Endothelial cell of umbilical vein (primary cell): ENCODE data around the gene GNG2. TPM values are rescaled to one million over a fixed set of nuclear protein-coding genes. Genes with fewer than 3 reads are reported as not detected.

ENCODE experiments used
- BruUV-seq: library from RNA; stranded (reverse); fragments of 400-500 nt; replicated peaks from 2 replicates; lab custom pipeline; 2021; lab: Mats Ljungman, UMichigan
- CTCF ChIA-PET: fragments of 300-600, 350-600 bp; sonication (Branson Sonifier 250); formaldehyde crosslinking; loops from one replicate; lab custom pipeline; 2021; ENCODE audit warnings: antibody characterized with exemption, inconsistent platforms; lab: Charles Lee
- POLR2A ChIA-PET: fragments of 300-600, 350-600 bp; sonication (Branson Sonifier 250); formaldehyde crosslinking; loops from one replicate; lab custom pipeline; 2021; ENCODE audit warnings: antibody characterized with exemption, inconsistent platforms; lab: Charles Lee
- DNase-seq: peaks from one replicate; pipeline ENCODE4 v3.0.0-alpha.2; 2011; ENCODE audit warnings: low read depth, low spot score
- FAIRE-seq: peaks from 2 replicates; lab custom pipeline; 2011; peaks lifted over from hg19 to GRCh38; lab: Jason Lieb, UNC
- H2AFZ ChIP-seq: 2 replicates; pipeline ENCODE4 v1.6.0; 2012; ENCODE audit warnings: low read depth, low read length, control low read depth, inconsistent platforms
- H3K27ac ChIP-seq: 2 replicates; pipeline ENCODE4 v1.5.1; 2011; ENCODE audit warnings: low read depth, mild to moderate bottlenecking, control low read depth, low read length, moderate library complexity; ENCODE audit not compliant: insufficient read depth
- H3K27me3 ChIP-seq, 2 experiments: 2 replicates each; pipeline versions ENCODE4 v1.6.0 to v1.6.1; 2011; ENCODE audit warnings: low read length in 2 of 2, mixed read lengths in 1 of 2; ENCODE audit not compliant: control insufficient read depth in 2 of 2, insufficient read depth in 2 of 2
- H3K36me3 ChIP-seq, 2 experiments: 2 replicates in 1 of 2; 3 replicates in 1 of 2; pipeline ENCODE4 v1.5.1; 2011; ENCODE audit warnings: low read length in 2 of 2, mild to moderate bottlenecking in 1 of 2, moderate library complexity in 1 of 2; ENCODE audit not compliant: control insufficient read depth in 2 of 2, insufficient read depth in 2 of 2; ENCODE audit errors: extremely low read depth in 1 of 2
- H3K4me1 ChIP-seq: 3 replicates; pipeline ENCODE4 v1.5.1; 2011; ENCODE audit warnings: mild to moderate bottlenecking, low read length; ENCODE audit not compliant: control insufficient read depth, insufficient read depth; ENCODE audit errors: extremely low read depth
- H3K4me2 ChIP-seq: 2 replicates; pipeline ENCODE4 v1.6.1; 2011; ENCODE audit warnings: low read length, control low read depth, mixed read lengths; ENCODE audit not compliant: insufficient read depth
- H3K4me3 ChIP-seq, 3 experiments: fragments of 200-600 bp in 1 of 3; sonication (generic), shearing (Covaris generic) in 1 of 3; replicated peaks in 1 of 3; 2 replicates each; pipeline ENCODE4 v1.5.1; 2011 to 2016; ENCODE audit warnings: control low read depth in 3 of 3, low read length in 3 of 3, mild to moderate bottlenecking in 2 of 3, inconsistent platforms in 1 of 3, low read depth in 1 of 3, moderate library complexity in 1 of 3; ENCODE audit not compliant: insufficient read depth in 1 of 3
- H3K79me2 ChIP-seq: 2 replicates; pipeline ENCODE4 v1.6.0; 2012; ENCODE audit warnings: low read length, inconsistent platforms; ENCODE audit not compliant: control insufficient read depth, insufficient read depth
- H3K9ac ChIP-seq: replicated peaks from 2 replicates; pipeline ENCODE3; 2011; ENCODE audit warnings: low read length, control low read depth; ENCODE audit not compliant: insufficient read depth; ENCODE audit errors: extremely low read depth
- H3K9me1 ChIP-seq: replicated peaks from 3 replicates; pipeline ENCODE4 v1.6.0; 2011; ENCODE audit warnings: mild to moderate bottlenecking, low read length; ENCODE audit not compliant: control insufficient read depth, insufficient read depth; ENCODE audit errors: extremely low read depth
- H3K9me3 ChIP-seq: replicated peaks from 2 replicates; pipeline ENCODE4 v1.5.1; 2012; ENCODE audit warnings: low read length, inconsistent platforms; ENCODE audit not compliant: control insufficient read depth, insufficient read depth
- H4K20me1 ChIP-seq: replicated peaks from 2 replicates; pipeline ENCODE3; 2011; ENCODE audit warnings: mild to moderate bottlenecking, low read length; ENCODE audit not compliant: control insufficient read depth, insufficient read depth; ENCODE audit errors: extremely low read depth
- CTCF ChIP-seq, 2 donors: IDR thresholded peaks; 1 replicate in 1 of 2; 2 replicates in 1 of 2; pipeline ENCODE4 v1.5.1; 2011; ENCODE audit warnings: low read length in 2 of 2, mild to moderate bottlenecking in 2 of 2, moderate library complexity in 2 of 2, control low read depth in 1 of 2, inconsistent platforms in 1 of 2, low read depth in 1 of 2; ENCODE audit not compliant: insufficient read depth in 1 of 2; ENCODE audit errors: extremely low read depth in 1 of 2
- EZH2 ChIP-seq: IDR thresholded peaks from 2 replicates; pipeline ENCODE4 v1.6.1; 2012; ENCODE audit warnings: borderline replicate concordance, low read depth, mild to moderate bottlenecking, moderate library complexity, low read length, inconsistent platforms; ENCODE audit not compliant: severe bottlenecking
- FOS ChIP-seq: IDR thresholded peaks from 2 replicates; pipeline ENCODE4 v1.6.1; 2011; ENCODE audit warnings: mild to moderate bottlenecking, low read length, moderate library complexity, borderline replicate concordance; ENCODE audit not compliant: insufficient read depth
- GATA2 ChIP-seq: IDR thresholded peaks from 2 replicates; pipeline ENCODE4 v1.7.0; 2011; ENCODE audit warnings: low read depth, mild to moderate bottlenecking, moderate library complexity, mixed read lengths, low read length; ENCODE audit not compliant: insufficient read length, insufficient read depth
- JUN ChIP-seq: IDR thresholded peaks from 2 replicates; pipeline ENCODE4 v1.6.1; 2011; ENCODE audit warnings: borderline replicate concordance, low read depth; ENCODE audit not compliant: insufficient read length, insufficient read depth
- MAX ChIP-seq: IDR thresholded peaks from 2 replicates; pipeline ENCODE4 v1.6.1; 2011; ENCODE audit not compliant: insufficient read depth, insufficient read length
- MYC ChIP-seq: IDR thresholded peaks from one replicate; pipeline ENCODE4 v1.6.1; 2011; ENCODE audit warnings: mild to moderate bottlenecking, low read depth, low read length
- POLR2A ChIP-seq: IDR thresholded peaks from 2 replicates; pipeline ENCODE4 v1.6.1; 2012; ENCODE audit warnings: low read depth, mild to moderate bottlenecking, control low read depth, low read length
- POLR2AphosphoS5 ChIP-seq: IDR thresholded peaks from 2 replicates; pipeline ENCODE4 v1.6.1; 2012; ENCODE audit warnings: low read depth, mild to moderate bottlenecking, control low read depth, low read length, moderate library complexity; ENCODE audit not compliant: insufficient read depth
- dilution Hi-C: fragments of 300-500 bp; cut with MboI; formaldehyde crosslinking; loops from one replicate; pipeline ENCODE4 v1.15.0; 2019; ENCODE audit warnings: low sequenced_read_pairs; ENCODE audit not compliant: extremely low pct_ligation_motif_present
- intact Hi-C: fragments of 100-400 bp; cut with micrococcal nuclease; formaldehyde crosslinking; loops from one replicate; pipeline ENCODE4 v1.10.0; 2022
- polyA plus RNA-seq, 4 experiments: library from polyadenylated mRNA; depleted of rRNA in 3 of 4; stranded (reverse) in 3 of 4; unstranded in 1 of 4; fragments of >200 nt; gene quantifications; 2 replicates each; pipeline versions ENCODE4 v1.2.1 to v1.2.3, GENCODE V29; 2011 to 2012; ENCODE audit warnings: missing spikeins in 1 of 4
- total RNA-seq: library from RNA; stranded (reverse); gene quantifications from 2 replicates; pipeline ENCODE4 v1.2.3, GENCODE V29; 2021

The GNG2 gene
- total and polyA plus RNA-seq, 2 donors (not counting 3 experiments of a cell fraction or from before 2014, with no cell fraction given): not detected

- CTCF ChIA-PET: no interaction called here
- Histone ChIP-seq H3K9ac (no peak overlapping the region), H3K27me3 (peaks cover 18 to 37% of the 10 kb centered on the region in 2 experiments), H2AFZ (no peak overlapping the region), H3K4me3 (no peak overlapping the region), H4K20me1 (no peaks in the 10 kb centered on the region), H3K27ac (no peak overlapping the region), H3K4me2 (no peak overlapping the region), H3K9me3 (no peaks in the 10 kb centered on the region), H3K9me1 (no peaks in the 10 kb centered on the region), H3K4me1 (no peaks in the 10 kb centered on the region), H3K36me3 (no peaks in the 10 kb centered on the region), H3K79me2 (no peaks in the 10 kb centered on the region)
- FAIRE-seq (no peak), DNase-seq (no peak)
- intact Hi-C loops: no loop called here
- POLR2A ChIA-PET: no interaction called here
- TF ChIP-seq EZH2 (peak; percentile 37), POLR2A (no peak)
- dilution Hi-C loops: no loop called here
- no TSS peak for BruUV-seq
Observed at GRCh38 chr14:51922624-51923023, 62.2 kb downstream of the GNG2 start.

GRCh38 chr14:51924600-51924999, 64.2 kb downstream of the GNG2 start:
- H3K9me1 ChIP-seq: no peaks in the 10 kb centered on the region
- FAIRE-seq (no peak), DNase-seq (no peak)
- no peak overlapping the region for H2AFZ ChIP-seq
- intact Hi-C loops (no loop called here), dilution Hi-C loops (no loop called here)
- no TSS peak for BruUV-seq
- no peaks in the 10 kb centered on the region for H4K20me1 ChIP-seq
- POLR2A ChIA-PET: no interaction called here
- no peak overlapping the region for H3K4me3 ChIP-seq
- H3K27me3 ChIP-seq: peaks cover 16 to 37% of the 10 kb centered on the region in 2 experiments
- no peaks in the 10 kb centered on the region for H3K79me2 ChIP-seq
- no peaks in the 10 kb centered on the region for H3K4me1 ChIP-seq
- H3K27ac ChIP-seq: no peak overlapping the region
- H3K4me2 ChIP-seq: no peak overlapping the region
- no peak overlapping the region for H3K9ac ChIP-seq
- no peaks in the 10 kb centered on the region for H3K36me3 ChIP-seq
- TF ChIP-seq MYC (no peak), JUN (no peak), POLR2A (no peak), CTCF (IDR thresholded peaks at IDR 0.05; ENCODE audit: extremely low read depth in 1 of 2, insufficient read depth in 1 of 2, low read depth in 1 of 2, low read length in 2 of 2) (no peak), GATA2 (no peak), POLR2AphosphoS5 (no peak), FOS (no peak), MAX (no peak), EZH2 (no peak)
- CTCF ChIA-PET: no interaction called here
- no peaks in the 10 kb centered on the region for H3K9me3 ChIP-seq
